ENCODE results near the gene ZNF316. TPM values are rescaled to one million over a fixed set of nuclear protein-coding genes. Genes with fewer than 3 reads are reported as not detected.
A peak's percentile ranks its signal among the peaks of the same experiment; 100 is the strongest.

ZNF316 gene
- 14.1 TPM for polyA plus RNA-seq (2013, experiment 1 of 2; ENCODE audit: insufficient read length)
- polyA plus RNA-seq (2013, experiment 2 of 2; ENCODE audit: insufficient read length): 14.4 TPM

DNA sequence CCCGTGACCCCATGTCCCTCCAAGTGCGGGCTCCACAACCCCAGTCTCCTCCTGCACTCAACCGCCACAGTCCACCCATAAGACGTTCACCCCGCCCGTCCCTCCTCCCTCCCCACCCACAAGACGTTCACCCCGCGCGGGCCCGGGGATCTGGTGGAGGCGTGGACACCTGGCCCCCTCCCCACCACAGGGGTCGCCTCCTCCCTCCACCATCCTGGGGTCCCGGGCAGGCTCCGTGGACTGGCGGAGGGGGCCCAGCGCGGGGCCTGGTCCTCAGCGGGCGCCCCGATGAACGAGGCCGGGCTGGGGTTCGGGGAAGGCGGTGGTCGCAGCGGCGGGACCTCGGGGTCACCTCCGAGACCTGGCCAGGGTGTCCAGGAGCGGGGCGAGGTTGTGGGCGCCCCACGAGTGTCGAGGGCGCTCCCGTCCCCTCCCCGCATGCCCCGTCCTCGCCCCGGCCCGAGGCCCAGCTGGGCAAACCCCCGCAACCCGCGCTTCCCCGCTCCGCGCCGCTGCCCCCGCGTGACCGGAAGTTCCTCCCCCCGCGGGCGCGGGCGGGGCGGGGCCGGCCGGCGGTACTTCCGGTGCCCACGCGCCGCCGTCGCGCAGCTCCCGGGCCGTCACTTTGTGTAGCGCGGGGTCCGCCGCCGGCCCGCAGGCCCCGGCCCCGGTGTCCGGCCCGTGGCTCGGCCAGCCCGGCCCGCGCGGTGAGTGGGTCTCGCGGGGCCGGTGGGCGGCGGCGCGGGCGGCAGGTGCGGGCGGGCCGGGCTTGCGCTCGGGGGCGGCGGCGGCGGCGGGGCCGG lies at the start of gene ZNF316:
Gene ZNF316, plus strand, starts transcription at position 578 of the 803 bp plus-strand sequence. CDS start 5,092 bp downstream, outside the sequence.
- DNase-seq: peak; percentile 50

DNA sequence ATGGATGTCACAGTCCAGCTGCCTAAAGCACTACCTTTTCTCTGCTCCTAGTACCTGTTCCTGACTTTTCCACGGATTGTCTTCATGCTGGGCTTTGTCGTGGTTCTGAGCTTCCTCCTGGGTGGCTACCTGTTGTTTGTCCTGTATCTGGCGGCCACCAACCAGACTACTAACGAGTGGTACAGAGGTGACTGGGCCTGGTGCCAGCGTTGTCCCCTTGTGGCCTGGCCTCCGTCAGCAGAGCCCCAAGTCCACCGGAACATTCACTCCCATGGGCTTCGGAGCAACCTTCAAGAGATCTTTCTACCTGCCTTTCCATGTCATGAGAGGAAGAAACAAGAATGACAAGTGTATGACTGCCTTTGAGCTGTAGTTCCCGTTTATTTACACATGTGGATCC lies 48.6 kb upstream of the ZNF316 start:
- DNase-seq: no peak

DNA sequence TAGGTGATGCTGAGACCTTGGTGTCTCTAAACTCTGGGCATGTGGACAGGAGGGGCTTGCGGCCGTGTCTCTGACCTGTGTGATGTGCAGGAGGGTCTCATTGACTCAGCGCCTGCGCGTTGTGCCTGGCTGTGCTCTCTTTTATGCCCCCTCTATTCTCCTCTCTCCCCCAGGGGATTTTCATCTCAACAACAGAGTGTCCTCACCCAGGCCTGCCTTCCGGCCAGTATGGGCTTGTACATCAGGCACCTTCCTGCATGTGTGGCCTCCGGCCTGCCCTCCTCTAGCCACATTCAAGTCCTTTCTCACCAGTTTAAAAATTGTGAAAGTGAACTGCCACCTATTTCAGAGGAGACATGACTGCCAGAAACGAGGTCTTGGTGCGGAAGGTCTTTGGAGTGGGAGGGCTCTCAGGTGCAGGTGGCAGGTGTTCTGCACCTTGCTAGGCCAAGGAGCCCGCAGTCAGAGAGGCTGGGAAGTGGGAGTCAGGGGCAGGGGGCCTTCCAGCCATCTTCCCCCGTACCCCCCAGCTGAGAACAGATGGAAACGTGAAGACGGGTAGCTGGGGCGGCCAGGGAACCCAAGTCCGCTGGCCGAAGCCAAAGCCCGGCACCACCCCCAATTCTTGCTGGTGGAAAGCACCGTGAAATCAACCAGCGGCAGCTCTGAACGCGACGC lies 47.8 kb upstream of the ZNF316 start:
- DNase-seq: no peak

DNA sequence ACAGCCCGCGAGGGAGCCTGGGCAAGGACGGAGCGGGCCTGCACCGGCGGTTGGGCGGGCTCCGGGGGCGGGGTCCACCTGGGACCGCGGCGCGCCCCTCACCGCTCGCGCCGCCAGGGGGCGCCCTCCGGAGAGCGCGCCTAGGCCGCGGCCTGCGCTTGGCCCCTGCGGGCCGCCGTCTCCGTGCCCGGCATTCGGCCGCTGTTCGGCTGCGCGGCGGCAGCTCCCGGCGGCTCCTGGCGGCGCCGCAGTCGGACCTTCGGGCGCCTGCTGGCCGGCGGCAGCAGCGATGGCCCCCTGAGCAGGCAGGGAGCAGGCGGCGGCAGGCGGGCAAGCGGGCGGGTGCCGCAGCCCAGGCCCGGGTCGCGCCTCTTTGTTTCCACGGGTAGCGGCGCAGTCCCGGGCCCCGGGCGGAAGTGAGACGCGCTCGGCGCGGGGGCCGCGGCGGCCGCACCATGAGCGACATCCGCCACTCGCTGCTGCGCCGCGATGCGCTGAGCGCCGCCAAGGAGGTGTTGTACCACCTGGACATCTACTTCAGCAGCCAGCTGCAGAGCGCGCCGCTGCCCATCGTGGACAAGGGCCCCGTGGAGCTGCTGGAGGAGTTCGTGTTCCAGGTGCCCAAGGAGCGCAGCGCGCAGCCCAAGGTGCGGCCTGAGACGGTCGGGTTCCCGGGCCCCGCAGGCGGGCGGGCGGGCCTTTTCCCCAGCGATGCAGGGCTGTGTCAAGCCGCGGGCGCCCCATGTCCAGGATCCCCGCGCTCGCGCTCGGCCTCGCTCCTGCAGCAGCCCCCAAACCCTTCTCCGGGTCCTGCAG lies 47.1 kb upstream of the ZNF316 start, which contains the start of gene INTS15:
Gene INTS15, plus strand, starts transcription at position 193 of the 816 bp plus-strand sequence. Its CDS starts 263 bp downstream, at position 456.
- peak; percentile 79 for DNase-seq

DNA sequence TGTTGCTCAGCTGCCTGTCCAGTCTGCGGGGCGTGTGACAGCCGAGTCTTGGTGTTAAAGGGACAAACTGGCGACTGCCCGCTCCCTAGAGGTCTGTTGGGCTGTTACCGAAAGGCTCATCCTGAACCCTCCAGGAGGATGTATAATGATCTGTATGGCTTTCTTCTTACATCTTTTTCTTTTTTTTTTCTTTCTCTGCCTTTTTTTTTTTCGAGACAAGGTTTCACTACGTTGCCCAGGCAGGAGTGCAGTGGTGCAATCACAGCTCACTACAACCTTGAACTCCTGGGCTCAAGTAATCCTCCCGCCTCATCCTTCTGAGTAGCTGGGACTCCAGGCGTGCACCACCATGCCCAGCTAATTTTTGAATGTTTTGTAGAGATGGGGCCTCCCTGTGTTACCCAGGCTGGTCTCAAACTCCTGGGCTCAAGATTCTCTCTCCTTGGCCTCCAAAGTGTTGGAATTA lies 46.4 kb upstream of the ZNF316 start:
- DNase-seq: no peak

DNA sequence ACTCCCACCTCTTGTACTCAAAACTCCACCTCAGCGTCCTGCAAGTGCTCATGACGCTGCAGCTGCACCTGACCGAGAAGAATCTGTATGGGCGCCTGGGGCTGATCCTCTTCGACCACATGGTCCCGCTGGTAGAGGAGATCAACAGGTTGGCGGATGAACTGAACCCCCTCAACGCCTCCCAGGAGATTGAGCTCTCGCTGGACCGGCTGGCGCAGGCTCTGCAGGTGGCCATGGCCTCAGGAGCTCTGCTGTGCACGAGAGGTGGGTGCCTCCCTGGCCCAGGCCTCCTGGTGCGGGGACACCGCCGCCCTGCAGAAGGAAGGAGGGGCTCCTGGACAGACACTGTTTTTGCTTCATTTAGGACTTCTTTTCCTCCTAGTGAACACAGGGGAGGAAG lies 37.0 kb upstream of the ZNF316 start:
- DNase-seq: no peak

DNA sequence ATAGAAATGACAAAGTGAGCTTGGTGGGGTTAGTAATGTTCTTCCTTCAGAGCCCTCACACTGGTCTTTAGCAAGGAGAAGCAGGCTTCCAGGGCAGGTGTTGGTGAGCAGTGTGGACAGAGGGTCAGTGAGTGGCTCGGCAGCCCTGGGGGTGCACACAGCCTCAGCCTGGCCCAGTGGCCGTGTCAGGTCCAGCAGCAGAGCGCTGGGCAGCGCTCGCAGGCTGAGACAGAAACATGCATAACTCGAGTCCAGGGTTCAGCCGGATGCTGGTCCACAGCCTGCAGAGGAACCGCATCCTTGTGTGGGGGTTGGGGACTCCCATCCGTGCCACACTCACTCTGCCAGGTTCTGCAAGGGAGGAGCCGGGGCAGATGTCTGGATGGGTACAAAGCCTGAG lies 32.7 kb upstream of the ZNF316 start:
- DNase-seq: no peak

DNA sequence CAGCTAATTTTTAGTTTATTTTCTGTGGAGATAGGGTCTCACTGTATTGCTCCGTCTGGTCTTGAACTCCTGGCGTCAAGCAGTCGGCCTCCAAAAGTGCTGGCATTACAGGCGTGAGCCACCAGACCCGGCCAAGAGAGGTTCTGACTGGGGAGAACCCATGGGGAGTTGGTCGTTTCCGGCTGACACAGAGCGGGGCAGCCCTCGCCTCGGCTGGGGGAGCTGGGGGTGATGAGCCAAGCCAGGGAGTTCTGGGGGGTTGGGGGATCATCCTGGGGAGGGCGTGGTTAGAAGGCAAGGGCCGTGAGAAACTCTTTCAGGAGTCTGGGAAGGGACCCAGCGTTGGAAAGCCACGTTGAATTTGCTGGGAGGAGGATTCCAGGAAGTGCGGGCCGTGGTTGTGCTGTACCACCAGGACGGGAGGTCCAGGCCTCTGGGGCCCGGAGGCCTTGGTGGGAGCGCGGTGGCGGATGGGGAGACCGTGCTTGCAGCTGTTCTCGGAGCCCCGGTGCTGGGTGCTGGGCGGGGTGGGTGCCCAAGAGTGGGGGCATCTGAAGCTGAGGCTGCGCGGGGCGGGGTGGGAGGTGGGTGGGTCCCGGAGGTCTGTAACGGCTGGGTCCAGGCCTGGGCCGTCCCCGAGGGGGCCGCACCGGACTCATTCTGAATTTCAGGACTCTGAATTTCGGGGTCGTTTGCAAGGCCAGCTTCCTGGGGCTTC lies 30.1 kb upstream of the ZNF316 start:
- DNase-seq: no peak

DNA sequence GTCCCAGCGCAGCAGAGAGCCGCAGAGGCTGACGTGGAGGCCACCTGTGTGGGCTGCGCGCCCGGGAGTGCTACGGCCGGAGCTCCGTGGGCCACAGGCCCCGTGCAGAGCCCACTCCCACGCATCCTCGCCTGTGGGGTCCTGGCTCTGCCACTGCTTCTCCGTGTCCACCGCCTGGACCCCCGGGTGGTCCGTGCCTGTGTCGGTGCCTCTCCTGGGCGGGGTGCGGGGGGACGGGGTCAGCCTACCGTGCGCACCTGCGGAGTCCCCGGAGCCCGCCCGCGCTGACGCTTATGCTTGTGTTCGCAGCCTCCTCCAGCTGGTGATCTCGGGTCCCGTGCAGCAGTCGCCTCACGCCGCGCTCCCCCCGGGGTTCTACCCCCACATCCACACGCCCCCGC lies 29.5 kb upstream of the ZNF316 start:
- DNase-seq: no peak

DNA sequence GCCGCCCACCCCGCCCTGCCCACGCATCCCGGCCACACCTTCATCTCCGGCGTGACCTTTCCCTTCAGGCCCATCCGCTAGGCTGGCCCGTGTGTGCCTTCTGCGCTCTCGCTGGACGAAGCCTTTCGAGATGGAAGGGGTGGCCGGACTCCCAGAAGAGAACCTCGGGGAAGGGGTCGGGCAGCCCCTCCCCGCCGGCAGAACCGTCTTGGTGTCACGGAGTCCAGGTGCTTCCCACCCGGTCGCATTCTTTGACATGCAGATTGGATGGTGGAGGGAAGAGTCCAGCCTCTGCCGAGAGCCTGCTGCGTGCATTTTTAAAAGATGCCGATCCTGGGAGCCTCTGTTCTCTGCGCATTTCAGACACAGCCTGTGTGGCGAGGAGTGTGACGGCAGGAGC lies 29.0 kb upstream of the ZNF316 start:
- no peak for DNase-seq

DNA sequence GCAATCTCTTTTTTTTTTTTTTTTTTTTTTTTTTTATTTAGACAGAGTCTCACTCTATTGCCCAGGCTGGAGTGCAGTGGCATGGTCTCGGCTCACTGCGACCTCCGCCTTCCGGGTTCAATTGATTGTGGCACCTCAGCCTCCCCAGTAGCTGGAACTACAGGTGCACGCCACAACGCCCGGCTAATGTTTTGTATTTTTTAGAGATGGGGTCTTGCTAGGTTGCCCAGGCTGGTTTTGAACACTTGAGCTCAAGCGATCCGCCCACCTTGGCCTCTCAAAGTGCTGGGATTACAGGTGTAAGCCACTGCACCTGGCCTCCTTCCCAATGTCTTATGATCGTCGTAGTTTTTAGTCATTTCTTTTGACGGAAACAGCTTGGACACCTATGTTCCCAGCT lies 28.3 kb upstream of the ZNF316 start:
- DNase-seq: no peak

DNA sequence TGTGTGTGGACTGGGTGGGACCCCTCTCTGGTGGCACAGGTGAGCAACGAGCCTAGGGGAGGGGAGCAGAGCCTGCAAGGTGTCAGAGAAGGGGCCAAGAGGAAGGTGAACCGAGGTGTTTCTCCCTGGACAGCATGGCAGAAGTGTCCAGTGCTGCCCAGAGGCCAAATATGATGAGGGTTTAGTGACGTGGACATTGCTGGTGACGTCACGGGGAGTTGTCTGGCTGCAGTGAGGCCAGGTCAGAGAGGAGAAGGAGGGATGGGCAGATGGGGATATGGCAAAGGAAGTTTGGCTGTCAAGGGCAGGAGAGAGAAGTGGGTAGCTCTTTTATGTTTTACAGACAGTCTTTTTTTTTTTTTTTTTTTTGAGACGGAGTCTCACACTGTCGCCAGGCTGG lies 24.3 kb upstream of the ZNF316 start:
- DNase-seq: no peak

DNA sequence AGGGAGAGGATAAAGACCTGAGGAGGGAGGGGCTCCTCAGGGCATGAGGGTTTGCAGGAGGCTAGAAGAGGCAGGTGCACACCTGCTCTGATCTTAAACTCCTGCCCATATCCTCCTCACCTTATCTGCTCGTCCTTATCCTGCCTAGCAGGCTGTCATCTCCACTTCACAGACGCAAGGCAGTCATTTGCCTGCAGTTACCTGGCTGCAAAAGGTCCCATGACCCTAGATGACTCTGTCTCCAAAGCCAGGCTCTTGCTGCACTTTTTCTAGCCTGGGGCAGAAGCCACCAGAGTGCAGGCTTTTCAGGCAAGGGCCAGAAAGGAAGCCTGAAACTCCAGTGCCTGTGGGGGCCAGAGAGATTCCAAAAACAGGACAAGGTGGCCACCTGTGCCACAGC lies 23.4 kb upstream of the ZNF316 start:
- no peak for DNase-seq

DNA sequence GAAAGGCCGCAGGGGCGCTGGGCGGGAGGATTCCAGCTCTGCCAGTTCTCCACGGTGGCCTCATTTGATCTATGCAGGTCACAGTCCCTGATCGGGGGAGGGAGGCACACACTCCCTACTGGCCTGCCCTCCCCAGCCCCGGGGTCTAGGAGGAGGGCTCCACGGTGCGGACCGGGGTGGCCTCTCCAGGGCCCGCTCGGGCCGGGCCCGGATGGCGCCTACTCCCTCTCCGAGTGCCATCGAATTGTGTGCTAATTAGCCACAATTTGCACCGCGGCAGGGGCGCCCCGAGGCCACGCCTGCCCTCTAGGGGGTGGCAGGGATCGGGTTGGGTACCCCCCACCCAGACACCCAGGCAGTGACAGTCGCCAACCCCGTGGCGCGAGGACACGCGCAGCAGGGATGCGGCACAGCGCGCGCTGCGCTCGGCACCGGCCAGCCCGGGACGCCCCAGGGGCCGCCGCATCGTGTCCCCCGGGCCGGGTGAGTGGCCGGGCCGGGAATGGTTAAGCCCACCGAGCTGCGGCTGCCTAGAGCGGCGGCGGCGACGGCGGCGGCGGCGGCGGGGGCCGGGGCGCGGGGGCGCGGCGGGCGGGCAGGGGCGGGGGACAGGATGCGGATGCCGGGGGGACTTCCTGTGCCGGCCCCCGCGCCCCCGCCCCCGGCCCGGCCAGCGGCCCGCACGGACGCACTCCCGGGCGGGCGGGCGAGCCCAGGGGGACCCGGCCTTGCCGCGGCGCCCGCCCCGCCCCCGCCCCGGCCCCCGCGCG lies 22.0 kb upstream of the ZNF316 start, which contains the start of gene ZNF853:
Gene ZNF853, plus strand, starts transcription at position 658 of the 770 bp plus-strand sequence. CDS start 565 bp downstream, outside the sequence.
- no peak for DNase-seq

DNA sequence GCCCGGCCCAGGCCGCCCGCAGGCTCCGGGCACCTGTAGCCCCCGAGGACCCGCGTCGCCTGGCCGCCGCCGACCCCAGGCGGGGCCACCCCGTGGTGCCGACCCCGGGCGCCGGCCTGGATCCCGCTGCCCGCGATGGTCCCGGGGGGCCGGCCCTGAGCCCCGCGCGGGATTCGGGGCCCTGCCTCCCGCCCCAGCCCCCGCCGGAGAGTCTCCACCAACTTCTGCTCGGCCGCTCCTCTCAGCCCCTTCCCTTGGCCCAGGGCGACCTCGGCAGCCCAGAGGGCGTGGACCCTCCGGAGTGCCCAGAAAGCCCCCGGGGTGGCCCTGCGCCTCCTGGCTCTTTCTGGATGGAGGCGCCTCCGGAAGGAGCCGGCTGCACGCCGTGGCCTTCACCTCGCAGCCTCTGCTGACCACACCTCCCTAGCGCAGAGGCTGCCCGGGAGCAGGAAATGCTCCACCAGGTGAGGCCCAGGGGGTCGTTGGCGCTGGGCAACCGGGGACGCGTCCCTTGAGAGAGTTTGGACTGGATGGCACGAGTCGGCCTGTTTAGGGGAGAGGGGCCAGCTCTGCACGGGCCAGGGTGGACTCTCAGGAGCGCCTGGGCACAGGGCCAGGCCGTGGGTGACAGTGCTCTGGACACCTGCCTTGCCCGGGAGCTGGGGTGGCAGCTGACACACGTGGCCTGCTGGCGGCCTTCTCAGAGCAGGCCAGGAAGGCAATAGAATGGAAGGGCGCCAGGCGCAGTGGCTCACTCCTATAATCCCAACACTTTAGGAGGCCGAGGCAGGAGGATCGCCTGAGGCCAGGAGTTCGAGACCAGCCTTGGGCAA lies 21.2 kb upstream of the ZNF316 start:
- DNase-seq: no peak

DNA sequence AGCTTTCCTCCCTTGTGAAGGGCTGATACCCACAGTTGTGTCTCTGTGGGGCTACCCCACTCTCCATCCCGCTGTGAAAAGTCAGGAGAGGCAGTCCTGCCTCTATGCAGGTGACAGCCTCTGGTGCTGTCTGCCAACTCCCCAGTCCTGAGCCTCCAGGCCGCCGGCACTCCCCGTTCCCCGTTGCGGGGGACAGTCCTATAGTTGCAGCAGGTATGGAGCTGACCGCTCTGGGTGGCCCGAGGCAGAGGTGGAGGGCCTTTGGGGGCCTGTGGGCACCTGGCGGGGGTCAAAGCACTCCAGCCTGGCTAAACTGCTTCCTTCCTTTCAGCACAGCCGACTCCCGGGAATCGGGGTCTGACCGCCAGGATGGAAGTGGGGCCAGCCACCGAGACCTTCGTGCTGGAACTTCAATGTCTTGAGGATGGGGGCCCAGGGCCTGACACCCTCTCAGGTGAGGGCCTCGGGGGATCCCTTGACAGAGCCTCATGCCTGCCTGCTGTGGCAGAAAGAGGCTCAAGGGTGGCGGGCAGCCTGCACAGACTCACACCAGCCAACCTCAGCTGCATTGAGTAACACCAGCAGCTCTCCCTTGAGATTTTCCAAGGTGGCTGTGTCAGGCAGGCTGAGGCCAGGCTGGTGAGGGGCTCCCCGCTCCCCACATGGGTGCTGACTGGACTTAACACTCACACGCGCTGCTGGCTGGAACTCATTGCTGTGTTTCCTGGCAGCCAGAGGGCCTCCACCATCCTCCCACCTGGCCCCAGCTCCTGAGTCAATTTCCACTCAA lies 20.1 kb upstream of the ZNF316 start:
- DNase-seq: no peak

DNA sequence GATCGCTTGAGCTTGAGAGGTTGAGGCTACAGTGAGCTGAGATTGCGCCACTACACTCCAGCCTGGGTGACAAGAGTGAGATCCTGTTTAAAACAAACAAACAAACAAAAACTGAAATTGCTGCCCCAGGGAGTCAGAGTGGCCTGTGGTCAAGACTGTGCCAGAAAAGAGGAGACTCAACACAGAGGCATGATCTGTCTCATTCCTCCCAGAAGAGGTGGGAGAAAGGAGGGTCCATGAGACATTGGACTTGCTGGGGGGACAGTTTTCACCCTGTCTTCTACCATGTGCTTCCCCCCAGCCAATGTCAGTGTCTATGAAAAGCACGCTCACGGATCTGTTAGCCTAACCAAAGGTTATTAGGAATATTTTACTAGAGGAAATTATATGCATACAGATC lies 18.5 kb upstream of the ZNF316 start:
- DNase-seq: no peak

DNA sequence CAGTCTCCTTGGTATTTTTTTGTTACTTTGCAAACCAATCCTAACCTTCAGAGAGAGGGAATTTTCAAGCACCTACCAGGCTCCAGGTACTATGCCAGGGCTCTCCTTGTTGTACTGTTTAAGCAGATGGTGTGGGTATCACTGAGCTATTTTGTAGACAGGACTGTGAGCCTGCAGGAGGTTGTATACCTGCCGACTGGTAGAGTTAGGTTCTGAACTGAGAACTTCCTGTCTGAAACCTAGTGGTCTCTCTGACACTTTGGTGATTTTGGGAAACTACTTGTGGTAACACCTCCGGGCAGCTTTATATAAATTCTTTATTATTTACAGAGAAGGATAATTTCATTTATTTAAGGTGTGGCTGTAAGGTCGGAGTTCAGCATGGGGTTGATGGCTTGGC lies 17.2 kb upstream of the ZNF316 start:
- DNase-seq: no peak
